ENCODE data around the gene CIAO3.

CIAO3 gene

DNA sequence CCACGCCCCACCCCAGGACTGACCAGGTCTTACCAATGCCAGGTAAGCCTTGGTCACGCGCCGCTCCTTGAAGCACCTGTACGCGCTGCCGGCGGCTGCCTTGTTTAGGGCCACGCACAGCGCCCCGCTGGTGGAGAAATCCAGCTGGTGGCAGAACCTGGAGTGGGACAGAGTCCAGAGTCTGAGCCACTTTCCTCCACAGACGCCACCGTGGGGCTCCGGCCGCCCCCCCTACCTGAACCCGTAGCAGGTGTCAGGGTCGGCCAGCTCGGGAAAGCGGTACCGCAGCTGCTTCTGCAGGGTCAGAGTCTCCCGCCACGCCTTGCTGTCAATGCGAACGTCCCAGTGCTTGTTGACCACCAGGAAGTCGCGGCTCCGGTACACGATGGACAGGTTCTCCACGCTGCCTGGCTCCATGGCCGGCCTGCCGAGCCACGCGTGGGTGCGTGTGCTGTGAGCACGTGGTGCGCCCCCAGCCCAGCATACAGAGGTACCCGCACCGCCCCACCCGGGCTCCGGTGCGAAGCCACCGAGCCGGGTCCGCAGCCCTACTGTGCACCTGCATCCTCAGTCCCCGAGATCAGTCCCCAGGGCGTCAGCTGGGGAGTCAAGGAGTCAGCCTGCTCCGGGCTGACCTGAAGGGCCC lies 46.6 kb upstream of the CIAO3 start:
- POLR2A ChIA-PET = no interaction called here
- DNase-seq (ENCODE audit: low read depth, low spot score) = no peak
- CTCF ChIA-PET = interaction anchor here (0.9 to 7.7 kb wide), 4 partner anchors 37 to 270 kb away, joined by 3 to 210 read pairs (median 14); partner anchors contain the start of genes ANTKMT and METRN
- TF ChIP-seq, protein P1, sequence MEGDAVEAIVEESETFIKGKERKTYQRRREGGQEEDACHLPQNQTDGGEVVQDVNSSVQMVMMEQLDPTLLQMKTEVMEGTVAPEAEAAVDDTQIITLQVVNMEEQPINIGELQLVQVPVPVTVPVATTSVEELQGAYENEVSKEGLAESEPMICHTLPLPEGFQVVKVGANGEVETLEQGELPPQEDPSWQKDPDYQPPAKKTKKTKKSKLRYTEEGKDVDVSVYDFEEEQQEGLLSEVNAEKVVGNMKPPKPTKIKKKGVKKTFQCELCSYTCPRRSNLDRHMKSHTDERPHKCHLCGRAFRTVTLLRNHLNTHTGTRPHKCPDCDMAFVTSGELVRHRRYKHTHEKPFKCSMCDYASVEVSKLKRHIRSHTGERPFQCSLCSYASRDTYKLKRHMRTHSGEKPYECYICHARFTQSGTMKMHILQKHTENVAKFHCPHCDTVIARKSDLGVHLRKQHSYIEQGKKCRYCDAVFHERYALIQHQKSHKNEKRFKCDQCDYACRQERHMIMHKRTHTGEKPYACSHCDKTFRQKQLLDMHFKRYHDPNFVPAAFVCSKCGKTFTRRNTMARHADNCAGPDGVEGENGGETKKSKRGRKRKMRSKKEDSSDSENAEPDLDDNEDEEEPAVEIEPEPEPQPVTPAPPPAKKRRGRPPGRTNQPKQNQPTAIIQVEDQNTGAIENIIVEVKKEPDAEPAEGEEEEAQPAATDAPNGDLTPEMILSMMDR (IDR thresholded peaks at IDR 0.05; ENCODE audit: insufficient read depth, low read length, missing control alignments) = no peak
- H3K4me3 ChIP-seq (ENCODE audit: low read depth, low read length) = peak overlapping the region; percentile 88

DNA sequence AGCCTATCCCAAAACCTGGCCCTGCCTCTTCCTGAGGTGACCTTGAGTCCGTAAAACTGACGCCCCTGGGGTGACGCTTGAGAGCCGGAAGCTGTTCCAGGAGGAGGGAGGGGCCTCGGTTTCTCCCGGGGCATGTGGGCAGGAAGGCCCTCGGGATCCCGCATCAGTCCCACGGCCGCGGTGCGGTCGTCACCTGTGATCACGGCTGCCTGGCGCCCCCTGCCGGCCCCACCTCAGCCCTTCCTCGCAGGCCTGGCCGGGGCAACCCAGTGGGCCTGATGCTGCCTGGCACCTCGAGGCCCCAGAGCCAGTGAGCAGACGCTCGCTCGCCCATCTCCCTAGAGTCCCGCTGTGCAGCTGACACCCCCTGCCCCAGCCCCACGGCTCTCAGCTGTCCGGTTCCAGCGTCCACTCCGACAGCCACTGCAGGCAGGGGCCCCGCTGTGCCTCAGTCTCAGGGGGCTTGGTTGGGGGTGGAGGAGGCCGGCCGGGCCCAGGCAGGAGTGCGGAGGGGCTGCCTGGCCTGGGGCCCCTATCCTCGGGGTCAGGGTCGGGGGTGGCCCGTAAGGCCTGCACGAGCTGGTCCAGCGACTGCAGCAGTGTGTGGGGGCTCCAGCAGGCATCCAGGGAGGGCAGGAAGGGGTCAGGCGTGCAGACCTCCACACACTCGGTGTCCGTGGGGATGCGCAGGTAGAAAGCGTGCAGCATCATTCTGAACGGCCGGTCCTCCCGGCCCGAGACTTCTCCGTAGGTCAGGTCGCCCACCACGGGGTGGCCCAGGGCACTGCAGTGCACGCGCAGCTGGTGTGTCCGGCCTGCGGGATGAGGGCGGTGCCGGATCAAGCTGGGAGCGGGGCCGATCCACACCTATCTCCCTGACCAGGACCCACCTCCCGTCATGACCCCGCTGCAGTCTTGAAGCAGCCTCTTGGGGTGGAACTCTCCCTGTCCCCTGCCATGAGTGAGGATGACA lies 45.1 kb upstream of the CIAO3 start:
- CTCF ChIA-PET = interaction anchor here (0.8 to 7.7 kb wide), 22 partner anchors 9 to 209 kb away, joined by 3 to 210 read pairs (median 4); partner anchors contain the start of genes ANTKMT, CIAO3, METRN and MSLN

DNA sequence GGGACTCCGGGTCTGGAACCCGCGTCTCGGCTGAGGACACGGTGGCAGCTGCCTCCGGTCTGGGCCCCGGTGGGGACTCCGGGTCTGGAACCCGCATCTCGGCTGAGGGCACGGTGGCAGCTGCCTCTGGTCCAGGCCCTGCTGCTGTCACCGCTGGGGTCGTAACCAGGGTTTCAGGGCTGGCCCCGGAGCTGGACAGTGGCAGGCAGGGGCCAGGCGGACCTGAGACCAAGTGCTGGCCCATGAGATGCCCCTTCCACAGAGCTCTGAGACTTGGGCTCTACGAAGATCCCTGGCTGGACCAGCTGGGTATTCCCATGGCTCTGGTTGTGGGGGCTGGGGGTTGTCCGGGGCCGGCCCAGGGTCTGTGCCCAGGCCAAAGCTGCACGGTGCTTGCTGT lies 43.6 kb upstream of the CIAO3 start:
- POLR2A ChIA-PET = interaction anchor here (1.2 kb wide), 1 partner anchor 70 kb away, joined by 3 read pairs; the partner anchor contains the start of gene METRN
- no peak overlapping the region for H3K4me3 ChIP-seq (ENCODE audit: low read depth, low read length)
- TF ChIP-seq, protein P1 (IDR thresholded peaks at IDR 0.05; ENCODE audit: insufficient read depth, low read length, missing control alignments) = no peak
- CTCF ChIA-PET = interaction anchor here (0.8 to 7.7 kb wide), 13 partner anchors 8 to 208 kb away, joined by 3 to 210 read pairs (median 7); partner anchors contain the start of genes ANTKMT, CIAO3, METRN and MSLN
- no peak for DNase-seq (ENCODE audit: low read depth, low spot score)

More for the DNA sequence above, 45.1 kb upstream of the CIAO3 start:
- TF ChIP-seq, protein P1 (IDR thresholded peaks at IDR 0.05; ENCODE audit: insufficient read depth, low read length, missing control alignments) = peak; percentile 66
- DNase-seq (ENCODE audit: low read depth, low spot score) = no peak
- H3K4me3 ChIP-seq (ENCODE audit: low read depth, low read length) = no peak overlapping the region
- POLR2A ChIA-PET = no interaction called here

DNA sequence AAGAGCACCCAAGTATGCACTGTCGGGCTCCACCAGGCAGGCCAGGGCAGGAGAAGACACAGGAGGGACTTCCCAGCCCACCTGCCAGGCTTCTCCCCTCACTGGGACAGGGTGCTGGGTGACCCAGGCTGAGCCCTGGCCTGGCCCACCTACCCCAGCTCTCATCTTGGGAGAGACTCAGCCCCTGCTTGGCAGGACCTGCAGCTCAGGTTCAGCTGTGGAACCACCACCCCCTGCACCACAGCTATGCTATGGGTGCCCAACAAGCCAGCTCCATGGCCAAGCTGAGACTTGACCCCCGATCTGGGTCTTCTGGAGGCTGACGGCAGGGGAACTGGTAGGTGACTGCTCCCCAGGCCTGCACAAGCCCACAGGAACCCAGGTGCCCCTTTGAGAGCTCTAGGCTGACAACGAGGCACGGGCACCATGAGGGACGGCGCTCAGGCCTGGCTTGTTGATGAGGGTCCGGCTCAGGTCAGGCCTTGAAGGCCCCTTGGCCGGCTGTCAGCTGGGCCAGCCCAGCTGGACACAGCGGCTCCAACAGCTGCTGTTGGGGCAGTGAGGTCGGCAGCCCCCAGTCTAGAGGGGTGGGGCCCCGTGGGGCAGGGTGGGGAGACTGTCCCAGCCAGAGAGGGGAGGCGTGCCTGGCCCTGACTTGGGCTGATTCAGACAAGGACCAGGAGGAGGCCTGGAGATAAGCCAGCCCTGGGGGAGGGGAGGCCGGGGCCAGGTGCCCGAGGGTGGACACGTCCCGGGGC lies 42.8 kb upstream of the CIAO3 start:
- ChIA-PET CTCF (interaction anchor here (1.0 to 7.7 kb wide), 2 partner anchors 35 to 71 kb away, joined by 3 to 210 read pairs; partner anchors contain the start of gene METRN), POLR2A (interaction anchor here (1.3 kb wide), 1 partner anchor 71 kb away, joined by 4 read pairs; no protein-coding TSS in a partner anchor)
- H3K4me3 ChIP-seq (ENCODE audit: low read depth, low read length) = no peak overlapping the region
- TF ChIP-seq, protein P1 (IDR thresholded peaks at IDR 0.05; ENCODE audit: insufficient read depth, low read length, missing control alignments) = no peak
- DNase-seq (ENCODE audit: low read depth, low spot score) = no peak

DNA sequence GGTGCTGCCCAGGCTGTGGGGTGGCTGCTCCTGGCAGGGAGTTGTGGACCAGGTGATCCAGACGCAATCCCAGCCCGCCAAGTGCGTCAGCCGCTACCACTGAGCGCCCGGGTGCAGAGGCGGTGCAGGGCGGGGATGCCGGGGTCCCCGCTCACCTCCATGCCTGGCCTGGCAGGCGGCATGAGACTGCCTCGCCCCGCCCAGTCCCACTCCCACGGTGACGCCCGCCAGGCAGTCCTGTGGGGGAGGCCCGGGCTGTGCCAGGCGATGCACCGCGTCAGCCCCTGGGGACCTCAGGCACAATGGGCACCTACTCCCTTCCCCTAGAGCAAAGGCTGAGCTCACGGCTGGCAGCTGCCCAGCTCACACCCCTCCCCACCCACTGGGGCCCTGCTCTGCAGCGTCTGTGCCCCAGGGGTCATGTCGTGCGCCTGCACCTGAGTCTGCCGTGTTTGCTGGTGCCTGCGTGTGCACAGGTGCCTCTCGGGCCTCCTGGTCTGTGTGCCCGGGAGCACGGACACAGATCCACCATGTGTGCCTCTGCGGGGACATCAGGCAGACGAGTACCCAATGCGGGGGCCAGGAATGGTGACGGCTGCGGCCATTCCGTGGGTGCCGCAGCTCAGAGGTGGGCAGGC lies 42.1 kb upstream of the CIAO3 start:
- H3K4me3 ChIP-seq (ENCODE audit: low read depth, low read length) = no peak overlapping the region
- TF ChIP-seq, protein P1 (IDR thresholded peaks at IDR 0.05; ENCODE audit: insufficient read depth, low read length, missing control alignments) = no peak
- no peak for DNase-seq (ENCODE audit: low read depth, low spot score)
- ChIA-PET CTCF (interaction anchor here (1.0 to 7.7 kb wide), 2 partner anchors 34 to 70 kb away, joined by 3 to 210 read pairs; partner anchors contain the start of gene METRN), POLR2A (interaction anchor here (1.3 kb wide), 1 partner anchor 71 kb away, joined by 4 read pairs; no protein-coding TSS in a partner anchor)
